OCI-M2 (cell line): ENCODE data around the gene HCFC1R1.

Source experiments
- DNase-seq: peaks from one replicate; lab custom pipeline; 2025; ENCODE audit not compliant: unreplicated experiment; lab: John Stamatoyannopoulos, UW

The HCFC1R1 gene

DNA sequence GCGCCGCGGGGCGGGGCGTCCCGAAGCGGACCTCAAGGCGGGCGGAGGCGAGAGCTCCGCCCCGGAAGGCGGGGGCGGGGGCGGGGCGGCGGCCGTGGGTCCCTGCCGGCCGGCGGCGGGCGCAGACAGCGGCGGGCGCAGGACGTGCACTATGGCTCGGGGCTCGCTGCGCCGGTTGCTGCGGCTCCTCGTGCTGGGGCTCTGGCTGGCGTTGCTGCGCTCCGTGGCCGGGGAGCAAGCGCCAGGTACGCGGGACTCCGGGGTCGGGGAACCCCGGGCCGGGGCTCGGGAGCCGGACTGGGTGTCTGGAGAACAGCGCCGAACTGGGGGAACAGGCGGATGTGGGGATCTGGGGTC lies 3.5 kb downstream of the HCFC1R1 start, which contains the start of gene TNFRSF12A:
TNFRSF12A (plus strand) TSS at position 122 of the 357 bp plus-strand sequence; CDS start at position 152, 30 bp downstream.
- DNase-seq, result no peak

DNA sequence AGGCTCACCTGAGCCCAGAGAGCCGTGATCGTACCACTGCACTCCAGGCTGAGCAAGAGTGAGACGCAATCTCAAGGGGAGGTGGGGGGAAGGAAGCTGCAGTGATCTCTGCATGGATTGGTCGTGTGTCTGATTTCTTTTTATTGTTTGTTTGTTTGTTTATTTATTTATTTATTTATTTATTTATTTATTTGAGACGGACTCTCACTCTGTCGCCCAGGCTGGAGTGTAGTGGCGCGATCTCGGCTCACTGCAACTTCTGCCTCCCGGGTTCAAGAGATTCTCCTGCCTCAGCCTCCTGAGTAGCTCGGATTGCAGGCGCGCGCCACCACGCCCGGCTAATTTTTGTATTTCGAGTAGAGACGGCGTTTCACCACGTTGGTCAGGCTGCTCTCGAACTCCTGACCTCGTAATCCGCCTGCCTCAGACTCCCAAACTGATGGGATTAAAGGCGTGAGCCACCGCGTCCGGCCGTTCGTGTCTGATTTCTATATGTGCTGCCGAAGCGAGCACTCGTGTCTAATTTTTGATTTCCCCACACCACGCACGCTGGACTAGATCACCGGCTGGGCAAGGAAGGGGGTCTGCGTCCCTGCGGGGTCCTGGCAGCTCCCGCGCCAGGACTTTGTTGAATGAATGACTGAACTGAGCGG lies 4.0 kb downstream of the HCFC1R1 start:
- no peak for DNase-seq

DNA sequence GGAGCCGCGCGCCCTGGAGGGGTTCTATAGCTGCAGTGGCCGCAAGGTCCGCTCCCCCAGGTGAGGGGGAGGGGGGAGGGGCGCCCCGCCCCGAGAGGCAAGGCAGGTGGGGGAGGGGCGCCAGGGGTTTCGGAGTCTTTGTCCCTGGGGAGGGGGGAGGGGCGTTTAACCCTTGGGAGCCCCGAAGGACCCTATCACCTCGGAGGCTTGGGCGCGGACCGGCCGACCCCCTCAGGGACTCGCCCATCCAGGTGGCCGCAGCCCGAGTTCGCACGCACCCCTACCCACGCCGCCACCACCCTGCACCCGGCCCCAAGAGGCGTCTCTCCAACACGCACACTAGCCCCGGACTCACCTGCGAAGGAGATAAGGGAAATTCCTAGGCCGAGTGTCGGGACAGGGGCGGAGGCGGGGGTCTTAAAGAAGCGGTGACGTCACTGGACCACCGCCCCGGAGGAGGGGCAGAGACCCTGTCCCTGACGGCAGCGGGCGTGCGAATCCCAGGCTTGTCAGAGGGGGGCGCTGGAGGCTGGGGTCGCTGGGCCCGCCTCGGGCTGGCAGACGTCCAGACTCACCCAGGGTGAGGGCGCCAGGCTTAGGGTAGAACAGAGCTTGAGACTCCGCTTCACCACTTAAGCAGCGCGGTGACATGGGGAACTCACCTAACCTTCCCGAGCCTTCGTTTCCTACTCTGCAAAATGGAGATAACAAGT lies 5.8 kb downstream of the HCFC1R1 start, which contains the start of gene CLDN6:
CLDN6 (minus strand) TSS at position 390 of the 713 bp plus-strand sequence. CDS start 2,162 bp downstream, outside the sequence.
- DNase-seq, result no peak

DNA sequence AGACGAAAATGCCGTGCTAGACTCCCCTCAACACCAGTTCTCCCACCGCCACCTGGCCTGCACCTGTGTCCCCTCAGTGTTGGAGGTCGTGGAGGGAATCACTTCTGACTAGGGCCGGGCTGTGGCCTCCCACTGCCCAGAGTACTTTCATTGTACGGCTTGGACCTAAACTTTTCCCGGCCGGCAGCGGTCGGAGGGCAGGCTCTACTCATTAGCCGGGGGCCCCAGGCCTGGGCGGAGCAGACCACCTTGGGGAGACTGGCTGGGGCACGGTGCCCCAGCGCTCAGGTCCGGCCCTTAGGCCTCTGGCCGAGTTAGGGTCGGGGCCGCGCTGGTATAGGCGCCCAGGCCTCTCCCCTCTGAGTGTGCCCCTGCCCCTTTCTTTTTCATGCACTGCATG lies 6.4 kb downstream of the HCFC1R1 start:
- DNase-seq, result no peak

DNA sequence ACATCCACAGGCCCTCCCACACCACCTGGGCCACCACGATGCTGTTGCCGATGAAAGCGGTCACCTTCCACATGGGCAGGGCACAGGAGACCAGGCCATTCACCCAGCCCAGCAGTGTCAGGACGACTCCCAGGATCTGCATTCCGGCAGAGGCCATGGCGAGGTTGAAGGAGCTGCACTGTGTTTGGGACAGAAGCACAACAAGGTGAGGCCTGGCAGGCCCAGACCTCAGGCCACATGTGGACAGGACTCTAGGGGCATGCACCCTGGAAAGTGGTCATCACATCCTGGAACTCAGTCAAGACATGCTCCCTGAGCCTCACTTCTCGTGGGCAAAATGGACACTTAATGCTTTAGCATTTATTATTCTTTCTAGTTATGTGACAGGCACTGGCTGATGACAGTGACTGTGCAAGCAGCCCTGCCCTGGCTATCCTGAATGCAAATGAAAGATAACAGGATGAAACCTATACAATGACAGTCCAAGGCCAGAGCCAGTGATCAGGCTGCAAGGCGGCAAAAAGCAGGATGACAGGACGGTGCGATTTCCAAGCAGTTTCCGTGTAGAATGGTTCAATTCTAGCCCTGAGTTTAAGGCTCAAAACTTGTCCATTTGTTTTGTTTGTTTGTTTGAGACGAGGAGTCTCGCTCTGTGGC lies 7.7 kb downstream of the HCFC1R1 start:
- no peak for DNase-seq

DNA sequence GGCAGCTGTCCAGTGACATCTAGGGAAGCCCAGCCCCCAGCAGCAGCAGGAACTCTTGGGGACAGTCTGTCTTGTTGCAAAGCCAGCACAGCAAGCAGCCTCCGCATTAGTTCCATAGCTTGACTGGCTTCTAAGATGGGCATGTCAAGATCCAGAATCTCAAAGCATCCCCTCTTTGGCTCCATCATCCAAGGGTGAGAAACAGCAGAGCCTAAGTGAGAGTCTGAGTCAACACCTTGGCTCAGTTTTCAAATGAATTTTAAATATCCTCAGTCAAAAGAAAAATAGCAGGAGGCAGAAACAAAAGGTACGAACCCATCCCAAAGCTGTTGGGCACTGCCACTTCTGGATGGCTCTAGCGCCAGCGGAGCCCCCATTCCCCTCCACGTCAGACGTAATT lies 8.8 kb downstream of the HCFC1R1 start:
- DNase-seq, result no peak

DNA sequence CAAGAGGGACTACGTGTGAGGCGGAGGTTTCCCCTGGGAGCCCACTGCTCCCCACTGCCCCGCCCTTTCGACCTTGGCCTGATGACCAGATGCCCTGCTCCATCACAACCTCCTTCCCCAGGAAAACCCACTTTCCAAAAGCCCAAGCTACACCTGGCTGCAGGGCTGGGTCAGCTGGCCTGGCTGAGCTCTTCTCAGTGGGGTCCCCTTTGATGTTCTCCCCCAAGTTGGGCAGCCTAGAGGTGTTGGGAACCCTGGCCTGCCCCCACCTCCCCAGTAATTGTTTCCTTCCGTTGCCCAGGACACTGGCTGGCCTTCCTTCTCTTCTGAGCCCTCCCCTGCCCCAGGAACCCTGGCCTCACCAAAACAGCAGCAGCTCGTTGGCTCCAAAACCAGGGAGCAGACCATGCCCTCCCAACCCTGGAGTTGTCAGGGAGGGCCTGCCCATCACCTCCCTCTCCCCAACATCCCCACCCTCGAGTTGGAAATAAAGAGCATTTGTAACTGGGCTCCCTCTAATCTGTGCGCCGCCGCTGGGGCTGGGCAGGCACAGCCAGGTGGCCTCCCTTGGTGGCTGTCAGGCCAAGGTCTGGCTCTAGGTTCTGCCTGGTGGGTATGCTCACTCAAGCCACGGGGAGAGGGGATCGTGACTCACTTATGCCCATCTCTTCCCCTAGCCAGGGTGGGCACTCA lies 9.6 kb downstream of the HCFC1R1 start:
- DNase-seq, result no peak

DNA sequence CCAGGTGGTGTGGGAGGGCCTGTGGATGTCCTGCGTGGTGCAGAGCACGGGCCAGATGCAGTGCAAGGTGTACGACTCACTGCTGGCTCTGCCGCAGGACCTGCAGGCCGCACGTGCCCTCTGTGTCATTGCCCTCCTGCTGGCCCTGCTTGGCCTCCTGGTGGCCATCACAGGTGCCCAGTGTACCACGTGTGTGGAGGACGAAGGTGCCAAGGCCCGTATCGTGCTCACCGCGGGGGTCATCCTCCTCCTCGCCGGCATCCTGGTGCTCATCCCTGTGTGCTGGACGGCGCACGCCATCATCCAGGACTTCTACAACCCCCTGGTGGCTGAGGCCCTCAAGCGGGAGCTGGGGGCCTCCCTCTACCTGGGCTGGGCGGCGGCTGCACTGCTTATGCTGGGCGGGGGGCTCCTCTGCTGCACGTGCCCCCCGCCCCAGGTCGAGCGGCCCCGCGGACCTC lies 10.2 kb downstream of the HCFC1R1 start:
- no peak for DNase-seq

DNA sequence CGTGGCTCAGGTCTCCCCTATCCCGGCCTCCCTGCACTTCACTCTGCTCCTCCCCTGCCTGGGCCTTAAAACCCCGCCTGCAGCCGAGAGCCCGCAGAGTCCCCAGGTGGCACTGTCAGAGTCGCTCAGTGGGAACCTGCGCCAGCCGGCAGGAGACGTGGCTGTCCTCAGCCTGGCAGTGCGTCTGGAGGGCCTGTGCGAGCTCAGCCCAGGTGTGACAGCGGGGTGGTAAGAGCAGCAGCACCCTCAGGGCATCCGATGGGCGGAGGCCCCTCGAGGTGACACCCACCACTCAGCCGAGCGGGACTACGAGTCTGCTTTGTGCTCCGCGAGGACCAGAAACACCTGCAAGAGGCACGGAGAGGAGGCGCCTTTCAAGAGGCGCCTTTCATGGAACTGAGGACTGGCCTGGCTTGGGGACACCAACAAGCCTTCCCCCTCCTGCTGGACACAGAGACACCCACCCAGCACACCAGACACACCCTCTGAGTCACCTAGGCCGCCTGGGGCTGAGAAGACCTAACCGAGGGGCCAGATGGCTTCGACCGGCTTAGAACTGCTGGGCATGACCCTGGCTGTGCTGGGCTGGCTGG lies 10.8 kb downstream of the HCFC1R1 start, which contains the start of gene CLDN9:
CLDN9 (plus strand) TSS at position 96 of the 593 bp plus-strand sequence; CDS start at position 536, 440 bp downstream.
- no peak for DNase-seq

DNA sequence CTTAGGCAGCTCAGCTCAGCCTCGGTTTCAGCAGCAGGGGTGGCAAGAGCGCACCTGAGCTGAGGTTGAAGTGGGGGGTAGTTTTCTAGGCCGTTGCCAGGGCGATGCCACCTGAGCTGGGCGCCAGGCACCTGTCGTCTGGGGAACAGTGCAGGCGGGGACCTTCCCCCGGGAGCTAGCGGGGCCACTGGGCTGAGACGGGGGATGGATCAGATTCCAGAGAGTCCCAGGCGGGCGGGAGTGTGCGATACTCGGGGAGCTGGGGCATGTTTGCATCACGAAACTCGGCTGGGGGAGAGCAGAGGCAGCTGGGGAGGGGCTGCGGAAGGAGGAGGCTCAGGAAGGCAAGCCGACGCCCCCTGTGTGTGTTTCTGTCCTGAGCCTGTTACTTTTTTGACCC lies 11.5 kb downstream of the HCFC1R1 start:
- no peak for DNase-seq

DNA sequence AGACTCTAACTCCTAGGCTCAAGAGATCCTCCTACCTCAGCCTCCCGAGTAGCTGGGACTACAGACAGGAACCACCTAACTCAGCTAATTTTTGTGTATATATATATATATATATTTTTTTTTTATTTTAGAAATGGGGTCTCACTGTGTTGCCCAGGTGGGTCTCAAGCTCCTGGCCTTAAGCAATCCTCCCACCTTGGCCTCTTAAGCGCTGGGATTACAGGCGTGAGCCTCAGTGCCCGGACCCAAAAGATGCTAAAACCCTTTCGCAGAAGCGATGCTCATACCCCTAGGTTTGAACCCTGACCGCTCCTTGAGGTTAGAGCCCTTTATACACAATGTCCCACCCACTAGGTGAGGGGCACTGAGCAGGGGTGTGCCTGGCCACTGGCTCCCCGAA lies 13.2 kb downstream of the HCFC1R1 start:
- no peak for DNase-seq

DNA sequence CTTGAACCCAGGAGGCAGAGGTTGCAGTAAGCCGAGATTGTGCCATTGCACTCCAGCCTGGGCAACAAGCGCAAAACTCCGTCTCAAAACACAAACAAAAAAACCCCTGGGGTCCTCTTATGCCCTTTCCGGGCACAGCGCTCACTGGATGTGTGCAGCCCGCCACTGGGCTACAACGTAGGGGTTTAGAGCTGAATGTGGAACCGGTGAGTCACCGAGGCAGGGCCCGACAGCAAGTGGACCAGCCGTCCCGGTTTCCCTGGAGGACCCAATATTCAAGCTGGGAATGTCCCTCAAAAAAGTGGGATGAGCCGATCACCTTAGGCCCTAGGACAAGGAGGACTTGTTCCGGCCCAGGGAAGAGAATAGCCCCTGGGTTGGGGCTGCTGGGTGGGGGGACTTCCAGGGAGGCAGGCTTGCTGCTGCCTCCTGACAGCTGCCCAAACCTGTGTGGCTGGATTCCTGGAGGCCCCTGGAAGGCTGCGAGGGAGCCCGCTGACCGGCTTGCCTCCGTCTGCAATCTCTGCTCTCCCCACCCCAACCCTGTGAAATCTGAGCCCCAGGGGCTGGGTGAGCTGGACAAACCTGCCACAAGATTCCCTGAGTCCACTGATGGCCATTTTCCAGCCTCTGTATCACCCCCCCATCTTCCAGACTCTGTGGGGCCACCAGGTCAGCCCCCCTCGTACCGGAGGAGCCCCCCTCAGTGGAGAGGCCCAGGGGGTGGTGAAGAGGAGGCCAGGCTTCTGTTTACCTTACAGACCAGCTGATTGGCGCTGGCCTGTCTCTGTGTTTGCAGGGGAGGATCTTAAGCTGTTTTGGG lies 14.0 kb downstream of the HCFC1R1 start:
- no peak for DNase-seq

DNA sequence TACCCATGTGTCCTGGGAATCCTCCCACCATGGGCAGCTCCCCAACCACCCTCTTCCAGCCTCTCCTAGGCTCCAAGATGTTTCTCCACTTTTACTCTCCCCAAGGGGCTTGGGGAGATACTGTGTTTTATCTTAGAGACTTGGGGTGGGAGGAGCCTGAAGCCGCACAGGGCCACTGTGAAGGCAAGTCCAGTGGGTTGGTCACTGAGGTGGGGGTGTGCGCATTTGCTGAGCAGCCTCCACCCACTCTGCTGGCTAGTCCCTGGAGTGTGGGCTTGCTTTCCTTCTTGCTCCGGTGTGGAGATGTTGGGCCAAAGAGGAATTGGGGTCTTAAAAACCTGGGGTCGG lies 15.1 kb downstream of the HCFC1R1 start:
- no peak for DNase-seq

DNA sequence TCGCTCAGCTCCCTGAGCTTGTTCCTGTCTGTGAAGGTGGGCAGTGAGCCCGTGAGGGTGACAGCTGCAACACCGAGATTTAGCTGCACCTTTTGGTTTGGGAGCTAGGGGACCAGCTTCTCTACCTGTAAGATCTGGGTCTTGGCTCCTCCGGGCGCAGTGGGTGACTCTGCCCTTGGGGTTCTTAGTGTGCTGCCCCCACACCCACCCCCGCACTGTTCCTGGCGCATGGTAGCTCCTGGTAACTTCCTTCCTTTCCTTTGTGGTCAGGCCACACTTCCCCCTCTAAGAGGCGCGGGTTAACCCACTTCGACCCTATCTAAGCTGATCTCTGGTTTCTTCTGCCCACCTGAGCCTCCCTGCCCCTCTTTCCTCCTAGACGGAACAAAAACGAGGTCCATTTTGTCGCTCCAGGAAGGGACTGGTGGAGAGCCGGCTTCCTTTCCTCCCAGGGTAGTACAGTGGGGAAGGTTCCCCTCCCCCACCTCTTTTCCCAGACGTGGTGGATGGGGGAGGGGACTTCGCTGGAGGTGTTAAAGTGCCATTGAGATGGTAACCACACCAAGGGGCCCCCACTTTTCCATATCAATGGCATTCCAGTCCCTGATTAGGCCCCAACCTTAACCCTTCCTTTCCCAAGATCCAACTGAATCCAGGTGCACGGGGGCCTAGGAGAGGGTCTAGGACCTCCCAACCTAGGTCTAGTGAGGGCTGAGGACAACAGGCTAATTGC lies 15.6 kb downstream of the HCFC1R1 start:
- no peak for DNase-seq

DNA sequence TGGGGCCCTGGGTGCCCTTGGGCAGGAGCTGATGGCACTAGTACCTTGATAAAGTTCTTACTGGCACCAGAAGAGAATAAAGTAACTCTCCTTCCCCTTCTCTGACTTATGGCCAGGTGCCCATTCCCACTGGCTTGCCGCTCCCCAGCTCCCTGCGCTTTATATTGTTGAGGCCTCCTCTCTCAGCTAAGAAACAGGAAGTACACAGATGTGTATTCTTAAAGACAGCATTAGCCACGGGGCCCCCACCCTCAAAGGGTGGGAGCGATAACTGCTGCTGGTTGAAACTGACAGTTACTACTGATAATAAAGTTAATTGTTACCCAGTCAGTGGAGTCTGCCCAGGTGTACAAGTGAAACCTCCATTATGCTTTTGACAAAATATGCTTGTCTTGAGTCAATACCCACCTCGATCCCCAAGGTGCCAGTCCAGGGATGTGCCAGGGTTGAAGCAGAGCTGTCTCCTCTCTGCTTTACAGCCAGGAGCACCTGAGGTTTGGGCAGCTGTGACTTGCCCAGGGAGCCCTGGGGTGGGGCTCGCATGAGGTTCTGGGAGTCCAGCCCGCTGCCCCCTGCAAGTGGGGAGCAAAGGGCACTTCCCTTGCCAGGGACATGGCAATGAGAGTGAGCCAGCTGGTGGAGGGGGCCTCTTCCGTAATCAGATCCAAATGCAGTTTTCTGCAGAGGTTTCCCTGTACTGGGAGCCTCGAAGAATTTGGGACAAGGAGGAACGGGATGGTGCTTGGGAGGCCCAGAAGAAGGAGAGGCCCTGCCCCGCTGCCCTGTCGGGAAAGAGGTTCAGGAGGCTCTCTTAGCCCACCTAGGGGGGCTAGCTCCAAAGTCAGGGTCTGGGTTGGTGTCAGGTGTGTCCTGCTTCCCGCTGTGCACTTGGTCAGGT lies 16.4 kb downstream of the HCFC1R1 start:
- DNase-seq, result no peak

DNA sequence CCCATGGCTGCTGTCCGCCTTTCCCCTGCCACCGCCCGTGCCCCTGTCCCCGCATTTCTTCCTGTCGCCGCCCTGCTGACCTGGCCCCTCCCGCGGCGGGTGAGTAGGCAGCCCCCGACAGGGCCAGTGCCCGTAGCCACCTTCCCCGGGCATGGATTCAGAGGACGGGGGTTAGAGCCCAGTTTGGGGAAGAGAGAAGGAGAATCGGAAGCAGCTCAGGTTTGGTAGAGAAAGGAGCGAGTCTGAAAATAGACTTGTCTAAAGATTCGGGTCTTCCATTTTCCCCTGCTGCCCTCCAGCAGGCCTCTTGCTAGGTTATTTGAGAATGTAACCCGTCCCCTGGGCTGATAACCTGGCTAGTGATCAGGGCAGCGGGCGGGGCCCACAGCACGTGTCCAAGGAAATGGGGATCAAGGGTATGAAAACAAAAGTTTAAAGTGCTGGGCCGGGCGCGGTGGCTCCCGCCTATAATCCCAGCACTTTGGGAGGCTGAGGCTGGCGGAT lies 18.9 kb downstream of the HCFC1R1 start:
- DNase-seq, result no peak

DNA sequence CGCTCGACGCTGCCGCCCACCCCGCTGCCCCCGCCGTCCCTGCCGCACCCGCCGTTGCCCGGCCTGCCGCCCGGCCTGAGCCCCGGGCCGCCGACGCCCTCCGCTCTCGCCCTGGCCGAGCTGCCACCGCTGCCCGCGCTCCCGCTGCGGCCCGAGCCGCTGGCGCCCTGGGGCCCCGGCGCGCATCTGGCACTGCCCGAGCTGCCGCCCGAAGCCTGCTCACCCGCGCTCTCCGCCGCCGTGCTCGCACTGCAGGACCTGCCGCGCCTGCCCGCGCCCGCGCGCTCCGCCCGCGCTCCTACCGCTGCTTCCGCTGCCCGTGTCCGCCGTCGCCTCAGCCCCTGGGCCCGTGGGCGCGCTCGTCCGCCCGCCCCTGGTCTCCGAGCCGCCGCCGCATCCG lies 19.4 kb downstream of the HCFC1R1 start:
- no peak for DNase-seq

DNA sequence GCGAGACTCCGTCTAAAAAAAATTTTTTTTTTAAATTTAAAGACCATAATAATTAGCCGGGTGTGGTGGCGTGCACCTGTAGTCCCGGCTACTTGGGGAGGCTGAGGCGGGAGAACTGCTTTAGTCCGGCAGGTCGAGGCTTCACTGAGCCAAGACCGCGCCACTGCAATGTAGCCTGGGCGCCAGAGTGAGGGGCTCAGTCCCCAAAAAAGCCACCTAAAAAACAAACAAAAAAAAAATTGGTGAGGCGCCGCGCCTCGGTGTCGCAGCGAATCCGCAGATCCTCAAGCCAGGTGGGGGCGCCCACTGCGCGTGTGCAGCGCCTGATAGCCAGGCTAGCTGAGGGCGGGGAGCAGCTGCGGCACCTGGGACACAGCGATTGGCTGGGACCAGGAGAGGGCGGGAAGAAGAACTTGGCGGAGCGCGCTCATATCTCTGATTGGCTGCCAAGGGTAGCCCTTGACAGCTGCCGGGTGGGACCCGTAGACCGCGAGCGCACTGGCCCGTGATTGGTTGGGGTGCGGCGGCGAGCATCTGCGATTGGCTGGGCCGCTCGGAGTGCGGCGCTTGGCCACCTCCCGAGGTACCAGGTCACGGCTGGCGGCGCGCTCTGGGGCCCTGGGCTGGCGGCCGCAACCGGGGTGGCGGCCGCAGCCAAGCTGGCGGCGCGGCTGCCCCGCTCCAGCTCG lies 20.0 kb downstream of the HCFC1R1 start:
- peak; percentile 81 for DNase-seq
